ACC112 (cell line): ENCODE data around the gene BEST2.

Experiments used
- H2AFZ ChIP-seq: fragments of 200-600 bp; sonication (generic); one replicate; pipeline ENCODE4 v1.6.0; 2017; ENCODE audit warnings: antibody characterized with exemption, low read length; ENCODE audit not compliant: unreplicated experiment
- H3K27ac ChIP-seq: fragments of 200-600 bp; sonication (generic); 2 replicates; pipeline ENCODE4 v1.5.1; 2014; ENCODE audit warnings: low read depth, mild to moderate bottlenecking, antibody characterized with exemption, low read length, moderate library complexity
- H3K27me3 ChIP-seq: fragments of 200-600 bp; sonication (generic); 2 replicates; pipeline ENCODE4 v1.6.1; 2014; ENCODE audit warnings: mild to moderate bottlenecking, antibody characterized with exemption, low read length, moderate library complexity, mixed read lengths; ENCODE audit not compliant: insufficient read depth
- H3K36me3 ChIP-seq: fragments of 200-600 bp; sonication (generic); 2 replicates; pipeline ENCODE4 v1.6.1; 2016; ENCODE audit warnings: mild to moderate bottlenecking, antibody characterized with exemption, low read length, moderate library complexity, mixed read lengths; ENCODE audit not compliant: insufficient read depth
- H3K4me1 ChIP-seq: fragments of 200-600 bp; sonication (generic); one replicate; pipeline ENCODE4 v1.6.1; 2016; ENCODE audit warnings: low read length, mixed read lengths; ENCODE audit not compliant: insufficient read depth, unreplicated experiment, control insufficient read depth
- H3K4me3 ChIP-seq: fragments of 200-600 bp; sonication (generic); 2 replicates; pipeline ENCODE4 v1.5.1; 2014; ENCODE audit warnings: mild to moderate bottlenecking, low read depth, low read length
- H3K79me2 ChIP-seq: fragments of 200-600 bp; sonication (generic); one replicate; pipeline ENCODE4 v1.6.0; 2016; ENCODE audit warnings: low read length; ENCODE audit not compliant: control insufficient read depth, unreplicated experiment, insufficient read depth

BEST2 gene

DNA sequence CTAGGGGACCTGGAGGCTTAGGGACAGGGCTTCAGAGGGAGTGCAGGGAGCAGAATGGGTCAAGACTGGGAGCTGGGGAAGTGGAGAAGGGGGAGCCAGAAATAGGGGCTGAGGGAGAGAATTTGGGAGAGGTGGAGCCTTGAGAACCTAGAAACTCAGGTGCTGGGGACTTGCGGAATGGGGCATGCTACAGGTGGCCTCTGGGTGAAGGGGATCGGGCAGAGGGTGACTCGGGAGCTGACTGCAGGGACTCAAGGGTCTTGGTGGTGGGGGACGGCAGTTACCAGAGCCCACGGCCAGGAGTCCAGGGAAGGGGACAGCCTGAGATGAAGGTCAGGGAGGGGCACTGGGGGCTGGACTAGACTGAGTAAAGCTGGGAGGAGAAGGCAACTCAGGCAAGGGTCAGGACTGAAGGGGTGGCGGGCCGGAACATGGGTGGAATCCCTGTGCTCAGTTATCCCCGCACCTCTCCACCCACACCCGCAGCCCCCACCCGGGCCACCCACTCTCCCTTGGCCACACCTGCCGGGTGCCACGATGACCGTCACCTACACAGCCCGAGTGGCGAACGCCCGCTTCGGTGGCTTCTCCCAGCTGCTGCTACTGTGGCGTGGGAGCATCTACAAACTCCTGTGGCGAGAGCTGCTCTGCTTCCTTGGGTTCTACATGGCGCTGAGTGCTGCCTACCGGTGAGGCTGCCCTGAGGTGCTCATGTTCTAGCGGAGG is 628 bp downstream of the BEST2 start:
- Histone ChIP-seq H3K79me2 (no peaks in the 10 kb centered on the region), H3K4me3 (no peak overlapping the region), H3K36me3 (peaks cover 7% of the 10 kb centered on the region; the same call in 1 of the 2 replicates), H3K27me3 (no peaks in the 10 kb centered on the region), H2AFZ (no peak overlapping the region), H3K4me1 (peaks cover 15% of the 10 kb centered on the region), H3K27ac (no peak overlapping the region)

DNA sequence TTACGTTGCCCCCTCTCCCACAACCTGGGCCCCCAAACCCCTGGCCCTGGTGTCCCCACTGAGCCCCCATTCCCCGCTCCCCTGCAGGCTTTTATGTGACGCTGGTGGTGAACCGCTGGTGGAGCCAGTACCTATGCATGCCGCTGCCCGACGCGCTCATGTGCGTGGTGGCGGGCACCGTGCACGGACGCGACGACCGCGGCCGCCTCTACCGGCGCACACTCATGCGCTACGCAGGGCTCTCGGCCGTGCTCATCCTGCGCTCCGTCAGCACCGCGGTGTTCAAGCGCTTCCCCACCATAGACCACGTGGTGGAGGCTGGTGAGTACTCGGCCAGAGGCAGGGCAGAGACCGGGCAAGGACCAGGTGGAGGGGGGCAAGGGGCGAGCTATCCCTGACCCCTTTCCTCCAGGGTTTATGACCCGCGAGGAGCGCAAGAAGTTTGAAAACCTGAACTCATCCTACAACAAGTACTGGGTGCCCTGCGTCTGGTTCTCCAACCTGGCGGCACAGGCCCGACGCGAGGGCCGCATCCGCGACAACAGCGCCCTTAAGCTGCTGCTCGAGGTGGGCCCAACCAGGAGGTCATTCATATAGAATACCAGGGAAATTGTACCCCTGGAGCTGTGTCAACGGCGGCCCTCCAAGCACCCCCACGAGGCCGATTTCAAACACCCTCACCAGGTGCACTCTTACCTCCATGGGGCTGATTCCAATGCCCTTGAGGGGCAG is 3.0 kb downstream of the BEST2 start:
- Histone ChIP-seq H2AFZ (no peak overlapping the region), H3K27ac (no peak overlapping the region), H3K36me3 (no peaks in the 10 kb centered on the region), H3K4me3 (no peak overlapping the region), H3K4me1 (peaks cover 12% of the 10 kb centered on the region), H3K27me3 (no peaks in the 10 kb centered on the region), H3K79me2 (no peaks in the 10 kb centered on the region)

DNA sequence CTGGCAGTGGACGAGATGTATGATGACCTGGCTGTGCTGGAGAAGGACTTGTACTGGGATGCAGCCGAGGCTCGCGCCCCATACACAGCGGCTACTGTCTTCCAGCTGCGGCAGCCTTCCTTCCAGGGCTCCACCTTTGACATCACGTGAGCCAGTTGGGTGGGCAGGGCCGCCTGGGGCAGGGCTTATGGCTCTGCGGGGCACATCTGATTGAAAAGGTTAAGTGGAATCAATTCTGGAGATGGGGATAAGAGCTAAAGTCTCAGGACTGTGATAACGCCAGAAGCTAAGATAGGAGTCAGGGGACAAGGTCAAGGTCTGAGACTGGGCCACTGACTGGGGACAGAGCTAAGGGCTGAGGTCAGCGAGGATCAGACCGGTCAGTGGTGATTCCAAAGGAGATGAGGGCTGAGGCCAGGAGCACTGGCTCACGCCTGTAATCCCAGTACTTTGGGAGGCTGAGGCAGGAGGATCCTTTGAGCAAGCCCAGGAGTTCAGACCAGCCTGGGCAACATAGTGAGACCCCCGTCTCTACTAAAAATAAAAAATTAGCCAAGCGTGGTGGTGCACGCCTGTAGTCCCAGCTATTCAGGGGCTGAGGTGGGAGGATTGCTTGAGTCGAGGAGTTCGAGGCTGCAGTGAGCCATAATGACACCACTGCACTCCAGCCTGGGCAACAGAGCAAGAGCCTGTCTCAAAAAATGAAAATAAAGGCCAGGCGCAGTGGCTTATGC is 4.7 kb downstream of the BEST2 start:
- Histone ChIP-seq H3K4me3 (no peak overlapping the region), H3K27ac (no peak overlapping the region), H3K4me1 (no peaks in the 10 kb centered on the region), H2AFZ (no peak overlapping the region), H3K27me3 (no peaks in the 10 kb centered on the region), H3K79me2 (no peaks in the 10 kb centered on the region), H3K36me3 (no peaks in the 10 kb centered on the region)

DNA sequence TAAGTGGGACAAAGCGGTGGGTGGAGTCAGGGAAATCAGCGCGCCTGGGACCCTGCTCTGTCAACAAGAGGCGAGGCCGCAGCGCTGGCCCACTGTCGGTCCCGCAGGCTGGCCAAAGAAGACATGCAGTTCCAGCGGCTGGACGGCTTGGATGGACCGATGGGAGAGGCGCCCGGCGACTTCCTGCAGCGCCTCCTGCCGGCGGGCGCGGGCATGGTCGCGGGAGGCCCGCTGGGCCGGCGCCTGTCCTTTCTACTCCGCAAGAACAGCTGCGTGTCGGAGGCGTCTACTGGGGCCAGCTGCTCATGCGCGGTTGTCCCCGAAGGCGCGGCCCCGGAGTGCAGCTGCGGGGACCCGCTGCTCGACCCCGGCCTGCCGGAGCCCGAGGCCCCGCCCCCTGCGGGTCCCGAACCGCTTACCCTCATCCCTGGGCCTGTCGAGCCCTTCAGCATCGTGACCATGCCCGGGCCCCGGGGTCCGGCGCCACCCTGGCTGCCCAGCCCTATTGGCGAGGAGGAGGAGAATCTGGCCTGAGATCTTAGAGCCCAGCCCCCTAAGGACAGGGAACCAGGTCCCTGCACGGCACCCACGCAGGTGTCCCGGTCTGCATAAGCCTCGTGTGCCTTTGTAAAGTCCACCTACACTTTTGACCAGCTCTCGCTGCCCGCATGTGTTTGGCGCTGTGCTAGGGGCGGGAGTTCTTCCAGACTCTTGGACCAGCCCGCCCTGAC is 6.1 kb downstream of the BEST2 start:
- Histone ChIP-seq H2AFZ (peak overlapping the region; percentile 85), H3K79me2 (no peaks in the 10 kb centered on the region), H3K27me3 (no peaks in the 10 kb centered on the region), H3K36me3 (no peaks in the 10 kb centered on the region), H3K4me3 (peak overlapping the region; percentile 67), H3K27ac (no peak overlapping the region), H3K4me1 (no peaks in the 10 kb centered on the region)

DNA sequence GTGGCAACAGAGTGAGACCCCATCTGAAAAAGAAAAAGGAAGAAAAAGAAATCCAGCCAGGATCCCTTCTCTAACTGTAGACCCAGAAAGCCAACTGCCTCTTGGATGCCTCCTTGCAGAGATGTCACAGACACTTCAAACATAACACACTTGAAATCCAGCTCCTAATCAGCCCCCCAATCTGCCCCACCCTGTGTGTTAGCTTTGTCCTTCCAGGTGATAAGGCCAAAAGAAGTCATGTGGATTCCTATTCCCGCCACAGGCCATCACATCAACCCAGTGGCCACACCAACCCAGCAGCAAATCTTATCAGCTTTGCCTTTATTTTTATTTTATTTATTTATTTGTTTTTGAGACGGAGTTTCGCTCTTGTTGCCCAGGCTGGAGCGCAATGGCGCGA is 8.1 kb downstream of the BEST2 start:
- no peaks in the 10 kb centered on the region for H3K27me3 ChIP-seq
- H3K36me3 ChIP-seq = no peaks in the 10 kb centered on the region
- no peak overlapping the region for H3K4me3 ChIP-seq
- H3K4me1 ChIP-seq = no peaks in the 10 kb centered on the region
- no peak overlapping the region for H2AFZ ChIP-seq
- no peak overlapping the region for H3K27ac ChIP-seq
- no peaks in the 10 kb centered on the region for H3K79me2 ChIP-seq

DNA sequence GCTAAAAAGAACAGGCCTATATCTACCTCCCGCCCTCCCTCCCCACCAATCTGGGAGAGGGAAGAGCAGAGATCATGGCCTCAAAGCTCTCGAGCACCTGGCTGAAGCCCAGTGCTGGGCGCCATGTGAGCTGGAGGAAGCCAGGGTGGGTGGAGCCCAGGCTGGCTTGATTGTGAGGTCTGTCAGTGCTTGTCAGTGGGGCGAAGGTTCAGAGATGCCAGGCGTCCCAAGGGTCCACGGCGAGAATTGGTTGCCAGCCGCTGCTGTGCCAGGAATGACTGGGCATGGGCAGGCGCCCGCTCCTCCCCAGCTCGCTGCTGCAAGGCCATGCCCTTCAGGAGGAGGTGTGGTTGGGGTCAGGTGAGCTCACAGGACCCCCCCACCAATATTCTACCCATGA is 11.5 kb downstream of the BEST2 start:
- no peaks in the 10 kb centered on the region for H3K79me2 ChIP-seq
- H3K4me1 ChIP-seq = no peaks in the 10 kb centered on the region
- H3K36me3 ChIP-seq = no peaks in the 10 kb centered on the region
- no peak overlapping the region for H2AFZ ChIP-seq
- no peaks in the 10 kb centered on the region for H3K27me3 ChIP-seq
- no peak overlapping the region for H3K27ac ChIP-seq
- H3K4me3 ChIP-seq = no peak overlapping the region

DNA sequence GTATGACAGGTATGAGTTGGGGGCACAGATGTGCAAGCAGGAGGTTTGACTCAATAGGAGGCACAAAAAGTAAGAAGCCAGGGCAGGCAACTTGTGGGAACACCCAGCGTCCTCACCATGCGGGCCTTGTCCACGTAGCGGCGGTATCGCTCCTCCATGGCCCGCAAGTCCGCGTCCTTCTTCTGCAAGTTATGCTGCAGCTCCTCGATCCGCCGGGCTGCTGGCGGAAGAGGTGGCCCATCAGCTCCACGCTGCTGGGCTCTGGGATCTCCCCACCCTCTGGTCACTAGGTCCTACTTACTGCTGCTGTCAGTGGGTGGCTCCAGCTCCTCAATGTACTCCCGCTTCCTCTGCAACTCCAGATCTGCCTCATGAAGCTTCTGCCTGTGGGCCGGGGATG is 13.1 kb downstream of the BEST2 start:
- H3K27ac ChIP-seq = no peak overlapping the region
- no peaks in the 10 kb centered on the region for H3K27me3 ChIP-seq
- no peaks in the 10 kb centered on the region for H3K36me3 ChIP-seq
- H2AFZ ChIP-seq = no peak overlapping the region
- no peak overlapping the region for H3K4me3 ChIP-seq
- no peaks in the 10 kb centered on the region for H3K79me2 ChIP-seq
- H3K4me1 ChIP-seq = no peaks in the 10 kb centered on the region

DNA sequence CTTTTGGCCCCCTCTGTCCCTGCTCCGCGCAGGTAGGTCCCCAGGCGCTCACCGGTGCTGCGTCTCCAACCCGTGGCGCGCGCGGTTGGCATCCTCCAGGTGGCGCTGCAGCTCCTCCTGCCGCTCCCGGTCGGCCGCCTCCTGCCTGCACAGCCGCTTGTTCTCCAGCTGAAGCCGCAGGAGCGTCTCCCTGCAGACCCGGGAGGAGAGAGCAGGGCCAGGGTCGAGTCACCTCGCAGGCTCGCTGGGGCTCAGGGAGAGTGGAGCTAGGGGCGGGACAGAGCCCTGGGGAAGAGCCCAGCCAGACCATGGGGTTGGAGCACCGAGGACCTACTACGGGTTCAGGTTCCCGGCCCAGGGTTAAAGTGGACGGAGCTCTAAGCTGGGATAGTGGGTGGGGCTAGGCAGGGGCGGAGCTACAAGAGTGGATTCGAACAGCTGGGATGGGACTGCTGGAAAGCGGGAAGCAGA is 14.5 kb downstream of the BEST2 start:
- Histone ChIP-seq H2AFZ (no peak overlapping the region), H3K36me3 (no peaks in the 10 kb centered on the region), H3K27ac (no peak overlapping the region), H3K4me3 (peak overlapping the region; percentile 58), H3K79me2 (no peaks in the 10 kb centered on the region), H3K4me1 (no peaks in the 10 kb centered on the region), H3K27me3 (no peaks in the 10 kb centered on the region)

DNA sequence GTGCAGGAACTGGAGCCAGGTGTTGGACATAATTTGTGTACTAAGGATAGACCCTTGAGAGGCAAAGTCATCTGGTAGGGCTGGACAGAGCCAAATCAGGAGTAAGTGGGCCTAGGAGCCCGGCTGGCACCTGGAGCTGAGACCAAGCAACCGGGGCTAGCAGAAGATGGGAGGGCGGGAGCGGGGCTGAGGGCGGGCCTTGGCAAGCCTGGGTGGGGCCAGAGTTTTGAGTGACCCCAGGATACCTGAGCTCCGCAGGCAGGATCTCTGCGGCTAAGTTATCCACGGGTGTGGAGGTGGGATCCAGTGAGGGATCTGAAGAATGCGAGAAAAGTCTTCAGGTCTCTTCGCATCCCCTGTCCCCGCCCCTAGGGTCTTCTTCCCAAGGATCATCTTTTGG is 15.6 kb downstream of the BEST2 start:
- no peak overlapping the region for H3K27ac ChIP-seq
- no peaks in the 10 kb centered on the region for H3K27me3 ChIP-seq
- H3K79me2 ChIP-seq = no peaks in the 10 kb centered on the region
- no peak overlapping the region for H2AFZ ChIP-seq
- no peak overlapping the region for H3K4me3 ChIP-seq
- no peaks in the 10 kb centered on the region for H3K36me3 ChIP-seq
- no peaks in the 10 kb centered on the region for H3K4me1 ChIP-seq

DNA sequence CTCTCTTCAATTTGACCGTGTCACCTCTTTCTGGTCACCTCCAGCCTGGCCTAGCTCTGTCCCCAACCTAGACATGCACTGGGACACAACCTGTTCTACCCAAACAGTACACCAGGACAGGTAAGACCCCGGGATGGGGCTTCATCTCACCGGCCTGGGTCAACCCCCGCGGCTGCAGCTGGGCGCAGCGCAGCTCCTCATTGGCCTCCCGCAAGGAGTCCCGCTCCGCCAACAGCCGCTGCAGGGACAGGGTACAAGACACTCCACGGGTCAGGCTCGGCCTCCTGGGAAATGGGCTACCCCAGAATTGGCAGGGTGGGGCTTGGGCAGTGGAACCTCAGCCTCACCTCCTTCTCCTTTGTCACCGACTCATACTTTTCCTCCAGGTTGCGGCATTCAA is 16.1 kb downstream of the BEST2 start:
- H3K79me2 ChIP-seq = no peaks in the 10 kb centered on the region
- no peaks in the 10 kb centered on the region for H3K27me3 ChIP-seq
- H3K27ac ChIP-seq = no peak overlapping the region
- H3K4me1 ChIP-seq = no peaks in the 10 kb centered on the region
- H2AFZ ChIP-seq = no peak overlapping the region
- no peak overlapping the region for H3K4me3 ChIP-seq
- no peaks in the 10 kb centered on the region for H3K36me3 ChIP-seq
